K562 (cell line): ENCODE measurements around the gene DNASE1L2.

Experiments
- ATF1 ChIP-seq, 2 experiments: fragments of 450-650 bp in 1 of 2; IDR thresholded peaks; 2 replicates each; pipeline ENCODE4 v1.6.1; 2016; ENCODE audit warnings: missing compliant biosample characterization in 1 of 2, missing genetic modification characterization in 1 of 2
- CREB3L1 ChIP-seq: fragments of 450-650 bp; IDR thresholded peaks from 2 replicates; pipeline ENCODE4 v1.6.1; 2014; ENCODE audit warnings: low read depth, mild to moderate bottlenecking, moderate library complexity, borderline replicate concordance
- CTCF ChIP-seq, 3 experiments: IDR thresholded peaks in 2 of 3; conservative IDR thresholded peaks in 1 of 3; 2 replicates each; pipeline ENCODE4 v1.5.1; 2011 to 2012; ENCODE audit warnings: low read length in 3 of 3, mild to moderate bottlenecking in 3 of 3, control low read depth in 2 of 3, improper control_type of control experiment in 1 of 3, inconsistent platforms in 1 of 3, low read depth in 1 of 3, mixed read lengths in 1 of 3, moderate library complexity in 1 of 3; ENCODE audit not compliant: insufficient read depth in 2 of 3
- HDAC6 ChIP-seq: IDR thresholded peaks from 2 replicates; pipeline ENCODE4 v1.6.1; 2012; ENCODE audit warnings: low read depth, mild to moderate bottlenecking, control low read depth, inconsistent platforms, low read length, moderate library complexity
- MECOM ChIP-seq: fragments of 250-450 bp; sonication (Bioruptor Pico); IDR thresholded peaks from 2 replicates; pipeline ENCODE4 v1.8.0; 2022; ENCODE audit warnings: inconsistent platforms
- PHF21A ChIP-seq: fragments of 450-650 bp; IDR thresholded peaks from 2 replicates; pipeline ENCODE4 v1.6.1; 2017; ENCODE audit warnings: low read depth, borderline replicate concordance
- POLR2AphosphoS5 ChIP-seq: IDR thresholded peaks from 2 replicates; pipeline ENCODE4 v1.6.1; 2011; ENCODE audit warnings: mild to moderate bottlenecking, low read depth, low read length, moderate library complexity; ENCODE audit not compliant: control insufficient read depth, insufficient read depth
- PURB ChIP-seq: sonication (generic); formaldehyde crosslinking; IDR thresholded peaks from 2 replicates; pipeline ENCODE4 v1.9.0; 2021; ENCODE audit warnings: low read depth, mild to moderate bottlenecking, missing genetic modification reagents
- TF ChIP-seq, protein P1 (sequence below): sonication (generic); formaldehyde crosslinking; IDR thresholded peaks from 2 replicates; pipeline ENCODE4 v1.8.0; 2023; ENCODE audit warnings: missing genetic modification reagents, mild to moderate bottlenecking, borderline replicate concordance

DNA sequence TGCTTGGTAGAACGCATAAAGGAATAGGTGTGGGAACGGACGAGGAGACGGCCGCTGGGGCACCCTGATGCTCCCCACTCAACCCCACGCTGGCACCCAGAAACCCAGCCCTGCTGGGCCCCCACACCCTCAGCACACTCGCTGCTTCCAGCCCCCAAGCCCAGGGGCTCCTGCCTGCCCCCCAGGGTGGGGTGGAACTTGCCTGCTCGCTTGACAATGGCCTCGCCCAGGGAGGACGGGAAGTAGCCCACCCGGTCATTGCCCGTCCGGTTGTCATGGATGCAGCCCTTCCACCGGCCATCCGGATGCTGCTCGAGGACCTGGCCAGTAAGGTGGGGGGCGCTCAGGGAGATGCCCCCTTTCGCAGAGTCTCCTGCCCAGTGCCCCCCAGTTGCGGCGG is 49.7 kb upstream of the DNASE1L2 start:
- TF ChIP-seq MECOM (no peak), ATF1 (CRISPR knock-in tag; IDR thresholded peaks at IDR 0.05) (no peak), ATF1 (tag; IDR thresholded peaks at IDR 0.05) (no peak), PURB (CRISPR knock-in tag) (no peak), POLR2AphosphoS5 (no peak), CTCF (IDR thresholded peaks at IDR 0.05 in 2 of 3, conservative IDR thresholded peaks at IDR 0.05 in 1 of 3; ENCODE audit: insufficient read depth in 2 of 3, low read depth in 1 of 3, low read length in 3 of 3) (no peak), PHF21A (no peak), HDAC6 (no peak), CREB3L1 (no peak)
- TF ChIP-seq, protein P1, sequence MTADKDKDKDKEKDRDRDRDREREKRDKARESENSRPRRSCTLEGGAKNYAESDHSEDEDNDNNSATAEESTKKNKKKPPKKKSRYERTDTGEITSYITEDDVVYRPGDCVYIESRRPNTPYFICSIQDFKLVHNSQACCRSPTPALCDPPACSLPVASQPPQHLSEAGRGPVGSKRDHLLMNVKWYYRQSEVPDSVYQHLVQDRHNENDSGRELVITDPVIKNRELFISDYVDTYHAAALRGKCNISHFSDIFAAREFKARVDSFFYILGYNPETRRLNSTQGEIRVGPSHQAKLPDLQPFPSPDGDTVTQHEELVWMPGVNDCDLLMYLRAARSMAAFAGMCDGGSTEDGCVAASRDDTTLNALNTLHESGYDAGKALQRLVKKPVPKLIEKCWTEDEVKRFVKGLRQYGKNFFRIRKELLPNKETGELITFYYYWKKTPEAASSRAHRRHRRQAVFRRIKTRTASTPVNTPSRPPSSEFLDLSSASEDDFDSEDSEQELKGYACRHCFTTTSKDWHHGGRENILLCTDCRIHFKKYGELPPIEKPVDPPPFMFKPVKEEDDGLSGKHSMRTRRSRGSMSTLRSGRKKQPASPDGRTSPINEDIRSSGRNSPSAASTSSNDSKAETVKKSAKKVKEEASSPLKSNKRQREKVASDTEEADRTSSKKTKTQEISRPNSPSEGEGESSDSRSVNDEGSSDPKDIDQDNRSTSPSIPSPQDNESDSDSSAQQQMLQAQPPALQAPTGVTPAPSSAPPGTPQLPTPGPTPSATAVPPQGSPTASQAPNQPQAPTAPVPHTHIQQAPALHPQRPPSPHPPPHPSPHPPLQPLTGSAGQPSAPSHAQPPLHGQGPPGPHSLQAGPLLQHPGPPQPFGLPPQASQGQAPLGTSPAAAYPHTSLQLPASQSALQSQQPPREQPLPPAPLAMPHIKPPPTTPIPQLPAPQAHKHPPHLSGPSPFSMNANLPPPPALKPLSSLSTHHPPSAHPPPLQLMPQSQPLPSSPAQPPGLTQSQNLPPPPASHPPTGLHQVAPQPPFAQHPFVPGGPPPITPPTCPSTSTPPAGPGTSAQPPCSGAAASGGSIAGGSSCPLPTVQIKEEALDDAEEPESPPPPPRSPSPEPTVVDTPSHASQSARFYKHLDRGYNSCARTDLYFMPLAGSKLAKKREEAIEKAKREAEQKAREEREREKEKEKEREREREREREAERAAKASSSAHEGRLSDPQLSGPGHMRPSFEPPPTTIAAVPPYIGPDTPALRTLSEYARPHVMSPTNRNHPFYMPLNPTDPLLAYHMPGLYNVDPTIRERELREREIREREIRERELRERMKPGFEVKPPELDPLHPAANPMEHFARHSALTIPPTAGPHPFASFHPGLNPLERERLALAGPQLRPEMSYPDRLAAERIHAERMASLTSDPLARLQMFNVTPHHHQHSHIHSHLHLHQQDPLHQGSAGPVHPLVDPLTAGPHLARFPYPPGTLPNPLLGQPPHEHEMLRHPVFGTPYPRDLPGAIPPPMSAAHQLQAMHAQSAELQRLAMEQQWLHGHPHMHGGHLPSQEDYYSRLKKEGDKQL (CRISPR knock-in tag), result no peak
